DND-41 (cell line): ENCODE results near the gene EPB41L2.

Experiments used
- EZH2 ChIP-seq: IDR thresholded peaks from 3 replicates; pipeline ENCODE4 v1.6.1; 2012; ENCODE audit warnings: borderline replicate concordance, low read depth, mild to moderate bottlenecking, moderate library complexity, low read length, inconsistent platforms; ENCODE audit not compliant: severe bottlenecking
- TF ChIP-seq, protein P1 (sequence below): IDR thresholded peaks from 2 replicates; pipeline ENCODE4 v1.5.1; 2012; ENCODE audit warnings: borderline replicate concordance, low read length, moderate library complexity, mild to moderate bottlenecking; ENCODE audit not compliant: poor library complexity, severe bottlenecking; ENCODE audit errors: extremely low read depth

DNA sequence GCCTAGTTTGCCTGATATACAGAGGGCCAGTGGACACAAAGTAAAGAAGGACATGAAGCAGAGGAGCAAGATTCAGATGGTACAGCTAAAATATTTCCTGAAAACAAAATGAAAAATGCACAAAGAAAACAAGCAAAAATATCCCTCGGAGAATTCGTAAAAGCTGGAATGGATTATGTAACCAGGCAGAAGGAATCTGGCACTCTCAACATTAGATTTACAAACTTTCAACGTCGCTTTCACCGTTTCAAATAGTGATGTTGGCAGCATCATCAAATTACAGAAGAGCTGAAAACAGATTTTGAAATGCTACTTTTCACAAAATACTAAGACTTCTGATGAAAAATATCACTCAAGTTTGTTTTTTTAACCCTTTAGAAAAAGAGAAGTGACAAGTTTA lies 224.1 kb downstream of the EPB41L2 start:
- TF ChIP-seq, protein P1, sequence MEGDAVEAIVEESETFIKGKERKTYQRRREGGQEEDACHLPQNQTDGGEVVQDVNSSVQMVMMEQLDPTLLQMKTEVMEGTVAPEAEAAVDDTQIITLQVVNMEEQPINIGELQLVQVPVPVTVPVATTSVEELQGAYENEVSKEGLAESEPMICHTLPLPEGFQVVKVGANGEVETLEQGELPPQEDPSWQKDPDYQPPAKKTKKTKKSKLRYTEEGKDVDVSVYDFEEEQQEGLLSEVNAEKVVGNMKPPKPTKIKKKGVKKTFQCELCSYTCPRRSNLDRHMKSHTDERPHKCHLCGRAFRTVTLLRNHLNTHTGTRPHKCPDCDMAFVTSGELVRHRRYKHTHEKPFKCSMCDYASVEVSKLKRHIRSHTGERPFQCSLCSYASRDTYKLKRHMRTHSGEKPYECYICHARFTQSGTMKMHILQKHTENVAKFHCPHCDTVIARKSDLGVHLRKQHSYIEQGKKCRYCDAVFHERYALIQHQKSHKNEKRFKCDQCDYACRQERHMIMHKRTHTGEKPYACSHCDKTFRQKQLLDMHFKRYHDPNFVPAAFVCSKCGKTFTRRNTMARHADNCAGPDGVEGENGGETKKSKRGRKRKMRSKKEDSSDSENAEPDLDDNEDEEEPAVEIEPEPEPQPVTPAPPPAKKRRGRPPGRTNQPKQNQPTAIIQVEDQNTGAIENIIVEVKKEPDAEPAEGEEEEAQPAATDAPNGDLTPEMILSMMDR: no peak
- TF ChIP-seq EZH2: no peak
